ENCODE results near the gene ADAMTS9. TPM values are rescaled to one million over a fixed set of nuclear protein-coding genes. Genes with fewer than 3 reads are reported as not detected.

The ADAMTS9 gene
- polyA plus RNA-seq, 1 experiment: 1.1 TPM

- Histone ChIP-seq H3K9me3 (ENCODE audit: control insufficient read depth, insufficient read depth, low read length) (no peaks in the 10 kb centered on the region), H3K4me3 (ENCODE audit: low read depth, low read length) (no peak overlapping the region), H3K27me3 (ENCODE audit: control insufficient read depth, insufficient read depth, low read length) (no peaks in the 10 kb centered on the region), H3K27ac (ENCODE audit: low read depth, low read length) (no peak overlapping the region)
- POLR2A ChIA-PET: no interaction called here
- TF ChIP-seq CTCF (IDR thresholded peaks at IDR 0.05; ENCODE audit: low read depth, low read length): no peak
- DNase-seq (ENCODE audit: low read depth, low spot score): no peak
- CTCF ChIA-PET: no interaction called here
These were observed 32.6 kb downstream of the ADAMTS9 start for GRCh38 chr3:64655160-64655559.

- CTCF ChIA-PET: no interaction called here
- Histone ChIP-seq H3K4me3 (ENCODE audit: low read depth, low read length) (no peak overlapping the region), H3K9me3 (ENCODE audit: control insufficient read depth, insufficient read depth, low read length) (no peaks in the 10 kb centered on the region), H3K27ac (ENCODE audit: low read depth, low read length) (no peak overlapping the region), H3K27me3 (ENCODE audit: control insufficient read depth, insufficient read depth, low read length) (no peaks in the 10 kb centered on the region)
- no peak for DNase-seq (ENCODE audit: low read depth, low spot score)
- POLR2A ChIA-PET: no interaction called here
- TF ChIP-seq CTCF (IDR thresholded peaks at IDR 0.05; ENCODE audit: low read depth, low read length): no peak
These were observed 33.8 kb downstream of the ADAMTS9 start for GRCh38 chr3:64654013-64654412.

DNA sequence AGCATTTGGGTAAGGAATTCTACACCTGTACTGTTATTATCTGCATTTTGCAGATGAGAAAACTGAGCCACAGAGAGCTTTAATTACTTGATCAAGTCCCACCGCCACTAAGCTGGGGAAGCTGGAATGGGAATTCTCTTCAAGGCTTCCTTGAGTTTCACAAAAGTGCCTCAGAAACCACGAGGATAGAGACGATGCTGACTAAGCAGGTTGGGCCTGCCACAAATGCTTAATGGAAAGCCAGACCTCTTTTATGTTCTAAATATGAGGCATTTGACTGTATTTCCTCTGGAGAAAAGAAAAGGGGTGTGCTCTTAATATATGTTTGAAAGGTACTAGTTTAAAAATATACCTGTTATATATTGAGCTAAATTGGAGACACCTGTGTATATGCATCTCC lies 34.7 kb downstream of the ADAMTS9 start:
- H3K27me3 ChIP-seq (ENCODE audit: control insufficient read depth, insufficient read depth, low read length): no peaks in the 10 kb centered on the region
- no peak for DNase-seq (ENCODE audit: low read depth, low spot score)
- ChIA-PET POLR2A (no interaction called here), CTCF (no interaction called here)
- H3K9me3 ChIP-seq (ENCODE audit: control insufficient read depth, insufficient read depth, low read length): no peaks in the 10 kb centered on the region
- TF ChIP-seq CTCF (IDR thresholded peaks at IDR 0.05; ENCODE audit: low read depth, low read length): no peak
- no peak overlapping the region for H3K27ac ChIP-seq (ENCODE audit: low read depth, low read length)
- no peak overlapping the region for H3K4me3 ChIP-seq (ENCODE audit: low read depth, low read length)

DNA sequence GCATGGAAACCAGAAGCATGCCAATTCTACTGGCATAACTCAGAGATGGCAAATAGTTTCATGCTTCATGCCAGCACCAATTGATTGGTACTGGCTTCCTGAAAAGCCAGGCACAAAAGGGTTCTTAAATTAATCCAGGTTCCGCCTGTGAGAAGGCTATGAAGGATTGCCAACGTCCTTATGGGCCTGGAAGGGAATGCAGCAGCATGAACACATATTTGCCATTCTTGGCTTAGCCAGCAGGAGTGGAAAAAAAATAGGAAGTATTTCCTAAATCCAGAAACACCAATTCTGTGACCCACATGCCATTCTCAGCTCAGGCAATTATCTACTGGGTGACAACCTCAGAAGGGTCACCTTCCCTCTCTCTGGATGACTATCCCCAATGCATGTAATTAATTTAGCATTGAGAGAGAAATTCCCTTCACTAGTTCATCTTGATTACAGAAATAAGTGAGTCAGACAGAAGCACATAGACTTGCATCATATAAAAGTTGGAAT lies 36.0 kb downstream of the ADAMTS9 start:
- H3K27ac ChIP-seq (ENCODE audit: low read depth, low read length): no peak overlapping the region
- no peak for TF ChIP-seq CTCF (IDR thresholded peaks at IDR 0.05; ENCODE audit: low read depth, low read length)
- POLR2A ChIA-PET: no interaction called here
- CTCF ChIA-PET: no interaction called here
- DNase-seq (ENCODE audit: low read depth, low spot score): no peak
- no peaks in the 10 kb centered on the region for H3K9me3 ChIP-seq (ENCODE audit: control insufficient read depth, insufficient read depth, low read length)
- no peak overlapping the region for H3K4me3 ChIP-seq (ENCODE audit: low read depth, low read length)
- H3K27me3 ChIP-seq (ENCODE audit: control insufficient read depth, insufficient read depth, low read length): no peaks in the 10 kb centered on the region

GRCh38 chr3:64651303-64651702 lies 36.5 kb downstream of the ADAMTS9 start:
- TF ChIP-seq CTCF (IDR thresholded peaks at IDR 0.05; ENCODE audit: low read depth, low read length): no peak
- DNase-seq (ENCODE audit: low read depth, low spot score): no peak
- ChIA-PET CTCF (no interaction called here), POLR2A (no interaction called here)
- Histone ChIP-seq H3K4me3 (ENCODE audit: low read depth, low read length) (no peak overlapping the region), H3K27ac (ENCODE audit: low read depth, low read length) (no peak overlapping the region), H3K27me3 (ENCODE audit: control insufficient read depth, insufficient read depth, low read length) (no peaks in the 10 kb centered on the region), H3K9me3 (ENCODE audit: control insufficient read depth, insufficient read depth, low read length) (no peaks in the 10 kb centered on the region)

Measured in AG04450 (cell line).